Kidney epithelial cell (primary cell): ENCODE data around the gene MYO18B. TPM values are rescaled to one million over a fixed set of nuclear protein-coding genes. Genes with fewer than 3 reads are reported as not detected.

Experiments
- DNase-seq: peaks from one replicate; pipeline ENCODE4 v3.0.0-alpha.2; 2010; ENCODE audit warnings: low read depth
- H3K27me3 ChIP-seq: 2 replicates; pipeline ENCODE4 v1.6.0; 2011; ENCODE audit warnings: low read length; ENCODE audit not compliant: control insufficient read depth, insufficient read depth
- H3K36me3 ChIP-seq: 2 replicates; pipeline ENCODE4 v1.5.1; 2011; ENCODE audit warnings: low read length; ENCODE audit not compliant: control insufficient read depth, insufficient read depth
- H3K4me3 ChIP-seq: 2 replicates; pipeline ENCODE4 v1.5.1; 2011; ENCODE audit warnings: low read depth, mild to moderate bottlenecking, control low read depth, low read length
- CTCF ChIP-seq: IDR thresholded peaks from 2 replicates; pipeline ENCODE4 v1.5.1; 2011; ENCODE audit warnings: mild to moderate bottlenecking, moderate library complexity, low read length, control low read depth, inconsistent platforms; ENCODE audit not compliant: insufficient read depth, poor library complexity, severe bottlenecking
- total RNA-seq: library from RNA; depleted of rRNA; stranded (reverse); fragments of >200 nt; gene quantifications from 2 replicates; pipeline ENCODE4 v1.2.3, GENCODE V29; 2015

MYO18B gene
- total RNA-seq, 1 donor from 2014 or later = not detected

- Histone ChIP-seq H3K36me3 (no peaks in the 10 kb centered on the region), H3K27me3 (no peaks in the 10 kb centered on the region), H3K4me3 (no peak overlapping the region)
- DNase-seq = no peak
- TF ChIP-seq CTCF = no peak
These were observed 285.4 kb downstream of the MYO18B start for GRCh38 chr22:26027341-26027740.

GRCh38 chr22:26031641-26032040, 289.7 kb downstream of the MYO18B start:
- H3K27me3 ChIP-seq = no peaks in the 10 kb centered on the region
- no peak for DNase-seq
- no peaks in the 10 kb centered on the region for H3K36me3 ChIP-seq
- no peak for TF ChIP-seq CTCF
- H3K4me3 ChIP-seq = no peak overlapping the region

- Histone ChIP-seq H3K4me3 (no peak overlapping the region), H3K27me3 (no peaks in the 10 kb centered on the region), H3K36me3 (no peaks in the 10 kb centered on the region)
- no peak for TF ChIP-seq CTCF
- DNase-seq = no peak
These were observed 291.1 kb downstream of the MYO18B start for GRCh38 chr22:26033071-26033470.

GRCh38 chr22:26033586-26033985, 291.6 kb downstream of the MYO18B start:
- no peak for TF ChIP-seq CTCF

GRCh38 chr22:26035523-26035922, 293.5 kb downstream of the MYO18B start:
- Histone ChIP-seq H3K36me3 (no peaks in the 10 kb centered on the region), H3K4me3 (no peak overlapping the region), H3K27me3 (no peaks in the 10 kb centered on the region)
- no peak for DNase-seq
- TF ChIP-seq CTCF = no peak

More at GRCh38 chr22:26033586-26033985, 291.6 kb downstream of the MYO18B start:
- no peak for DNase-seq
- Histone ChIP-seq H3K4me3 (no peak overlapping the region), H3K36me3 (no peaks in the 10 kb centered on the region), H3K27me3 (no peaks in the 10 kb centered on the region)

GRCh38 chr22:26038365-26038764, 296.4 kb downstream of the MYO18B start:
- no peak for TF ChIP-seq CTCF
- DNase-seq = no peak
- H3K4me3 ChIP-seq = no peak overlapping the region
- no peaks in the 10 kb centered on the region for H3K36me3 ChIP-seq
- H3K27me3 ChIP-seq = no peaks in the 10 kb centered on the region
